Urinary bladder (tissue), 4 donors: ENCODE measurements around the gene SCN1B. TPM values are rescaled to one million over a fixed set of nuclear protein-coding genes. Genes with fewer than 3 reads are reported as not detected.

Experiments
- DNase-seq: peaks from one replicate; pipeline ENCODE4 v3.0.0-alpha.2; 2015; ENCODE audit errors: extremely low spot score
- H3K27ac ChIP-seq: one replicate; pipeline ENCODE4 v1.5.1; 2013; ENCODE audit warnings: low read depth, mild to moderate bottlenecking, moderate library complexity
- H3K36me3 ChIP-seq: one replicate; pipeline ENCODE4 v1.6.1; 2013; ENCODE audit warnings: mild to moderate bottlenecking, moderate library complexity; ENCODE audit not compliant: insufficient read depth
- H3K4me1 ChIP-seq: one replicate; pipeline ENCODE4 v1.6.1; 2013; ENCODE audit warnings: mild to moderate bottlenecking, moderate library complexity; ENCODE audit not compliant: insufficient read depth
- H3K4me3 ChIP-seq: one replicate; pipeline ENCODE4 v1.5.1; 2013; ENCODE audit warnings: low read depth, low read length
- WGBS: extraction: QIAGEN DNeasy Blood & Tissue Kit; methylation state at CpG from one replicate; pipeline ENCODE4 v1.1.7; 2013; 5-methylcytosine and 5-hydroxymethylcytosine counted together
- polyA plus RNA-seq: library from polyadenylated mRNA; stranded (reverse); fragments of 200-250 nt; gene quantifications from one replicate; pipeline ENCODE4 v1.2.3, GENCODE V29; 2013
- total RNA-seq: library from RNA; depleted of rRNA; stranded (reverse); fragments of >200 nt; gene quantifications from one replicate; pipeline ENCODE4 v1.2.3, GENCODE V29; 2014
- donor health status: healthy with polysubstance abuse.
- donor health status: healthy.

Gene SCN1B
- total and polyA plus RNA-seq, 2 donors, result 1.6 to 15.1 TPM

GRCh38 chr19:35066121-35066520 lies 35.9 kb downstream of the SCN1B start:
- no peak overlapping the region for H3K27ac ChIP-seq
- no peaks in the 10 kb centered on the region for H3K36me3 ChIP-seq
- DNase-seq, result no peak
- no peak overlapping the region for H3K4me3 ChIP-seq
- no peaks in the 10 kb centered on the region for H3K4me1 ChIP-seq
- 90% methylated on average over 15 of the region's 15 CpGs for WGBS

GRCh38 chr19:35066691-35067563 lies 36.7 kb downstream of the SCN1B start:
- WGBS, result 21% methylated on average over 14 of the region's 14 CpGs
- peak; percentile 40 for DNase-seq
- no peak overlapping the region for H3K4me3 ChIP-seq
- H3K36me3 ChIP-seq, result no peaks in the 10 kb centered on the region
- H3K27ac ChIP-seq, result no peak overlapping the region
- no peaks in the 10 kb centered on the region for H3K4me1 ChIP-seq

- WGBS, result 71% methylated on average over 10 of the region's 10 CpGs
- Histone ChIP-seq H3K27ac (no peak overlapping the region), H3K36me3 (no peaks in the 10 kb centered on the region), H3K4me3 (no peak overlapping the region), H3K4me1 (no peaks in the 10 kb centered on the region)
- DNase-seq, result no peak
These were observed 38.8 kb downstream of the SCN1B start for GRCh38 chr19:35068941-35069634.

- Histone ChIP-seq H3K4me3 (no peak overlapping the region), H3K4me1 (no peaks in the 10 kb centered on the region), H3K27ac (no peak overlapping the region), H3K36me3 (no peaks in the 10 kb centered on the region)
- WGBS, result 39% methylated on average over 1 of the region's 1 CpG
- no peak for DNase-seq
These were observed 39.4 kb downstream of the SCN1B start for GRCh38 chr19:35069696-35070095.

DNA sequence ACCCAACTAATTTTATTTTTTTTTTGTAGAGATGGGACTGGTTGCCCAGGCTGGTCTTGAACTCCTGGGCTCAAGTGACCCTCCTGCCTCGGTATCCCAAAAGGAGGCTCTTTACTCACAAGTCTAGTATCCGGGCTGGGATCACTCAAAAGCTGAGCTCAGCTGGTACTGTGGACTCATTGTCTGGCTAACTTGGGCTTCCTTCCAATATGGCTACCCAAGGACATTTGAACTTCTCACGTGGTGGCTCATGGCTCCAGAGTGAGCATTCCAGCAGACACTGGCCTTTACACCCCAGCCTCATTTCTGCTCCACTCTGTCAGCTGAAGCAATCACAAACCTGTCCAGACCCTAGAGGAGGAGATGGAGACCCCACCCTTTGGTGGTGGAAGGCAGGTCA lies 40.2 kb downstream of the SCN1B start:
- 86% methylated on average over 3 of the region's 3 CpGs for WGBS
- Histone ChIP-seq H3K27ac (no peak overlapping the region), H3K36me3 (no peaks in the 10 kb centered on the region), H3K4me1 (no peaks in the 10 kb centered on the region), H3K4me3 (no peak overlapping the region)
- DNase-seq, result no peak

GRCh38 chr19:35073516-35073915 lies 43.2 kb downstream of the SCN1B start:
- H3K36me3 ChIP-seq, result no peaks in the 10 kb centered on the region
- no peak overlapping the region for H3K27ac ChIP-seq
- H3K4me1 ChIP-seq, result no peaks in the 10 kb centered on the region
- WGBS, result 69% methylated on average over 10 of the region's 10 CpGs
- DNase-seq, result no peak
- no peak overlapping the region for H3K4me3 ChIP-seq

DNA sequence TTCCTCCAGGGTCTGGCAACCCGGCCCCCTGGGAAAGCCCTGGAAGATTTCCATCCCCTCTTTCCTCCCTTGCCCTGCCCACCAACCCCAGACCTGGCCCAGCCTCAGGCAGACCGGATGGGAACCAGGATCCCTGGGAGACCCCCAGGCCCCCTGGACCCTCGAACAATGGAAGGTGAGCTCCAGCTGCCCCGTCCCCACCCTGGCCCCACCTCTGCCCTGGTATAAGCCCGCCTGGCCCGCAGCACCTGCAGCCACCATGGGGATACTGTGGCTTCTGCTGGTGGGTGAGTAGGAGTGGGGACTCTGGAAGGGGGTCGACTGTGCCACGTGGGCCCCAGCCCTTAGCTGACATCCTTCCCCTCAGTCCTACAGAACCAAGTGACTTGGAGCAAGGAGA lies 43.7 kb downstream of the SCN1B start:
- no peak for DNase-seq
- H3K36me3 ChIP-seq, result no peaks in the 10 kb centered on the region
- no peaks in the 10 kb centered on the region for H3K4me1 ChIP-seq
- WGBS, result 66% methylated on average over 8 of the region's 8 CpGs
- H3K4me3 ChIP-seq, result no peak overlapping the region
- H3K27ac ChIP-seq, result no peak overlapping the region

GRCh38 chr19:35074426-35075201 lies 44.3 kb downstream of the SCN1B start:
- Histone ChIP-seq H3K4me1 (no peaks in the 10 kb centered on the region), H3K36me3 (no peaks in the 10 kb centered on the region), H3K27ac (no peak overlapping the region), H3K4me3 (no peak overlapping the region)
- 86% methylated on average over 21 of the region's 21 CpGs for WGBS
- DNase-seq, result no peak

DNA sequence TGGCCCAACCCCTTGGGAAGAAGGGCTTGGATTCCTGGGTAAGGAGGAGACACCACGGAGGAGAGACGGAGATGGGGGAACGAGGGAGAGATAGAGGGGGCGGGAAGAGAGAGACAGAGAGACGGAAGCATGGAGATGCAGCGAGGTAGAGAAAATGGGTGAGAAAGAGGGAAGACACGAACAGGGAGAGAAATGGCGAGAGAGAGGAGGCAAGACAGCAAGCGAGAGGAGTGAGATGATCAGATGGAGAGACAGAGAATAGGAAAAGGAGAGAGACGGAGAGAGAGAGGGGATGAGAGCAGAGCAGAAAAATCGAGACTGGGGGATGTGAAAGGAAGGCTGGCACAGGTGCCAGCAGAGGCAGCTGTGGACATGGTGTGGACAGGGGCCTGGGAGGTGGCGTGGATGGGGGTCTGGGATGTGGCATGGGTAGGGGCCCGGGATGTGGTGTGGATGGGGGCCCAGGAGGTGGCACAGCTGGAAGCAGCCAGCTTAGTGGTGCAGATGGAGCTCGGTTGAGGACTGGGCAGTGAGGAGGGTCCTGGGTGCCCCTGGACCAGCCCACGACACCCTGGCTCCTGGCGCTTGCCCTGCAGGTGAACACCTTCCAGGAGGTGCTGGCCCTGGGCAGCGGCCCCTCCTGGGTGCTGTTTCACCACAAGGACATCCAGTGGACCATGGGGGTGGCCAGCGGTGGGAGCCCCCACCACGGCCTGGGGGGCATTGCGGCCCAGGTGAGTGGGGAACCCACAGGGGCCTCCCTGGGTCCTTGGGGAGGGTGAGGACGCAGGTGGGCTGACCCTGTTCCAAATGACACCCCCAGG lies 45.1 kb downstream of the SCN1B start:
- H3K27ac ChIP-seq, result no peak overlapping the region
- H3K4me3 ChIP-seq, result no peak overlapping the region
- 89% methylated on average over 21 of the region's 21 CpGs for WGBS
- no peak for DNase-seq
- no peaks in the 10 kb centered on the region for H3K4me1 ChIP-seq
- no peaks in the 10 kb centered on the region for H3K36me3 ChIP-seq

- Histone ChIP-seq H3K36me3 (no peaks in the 10 kb centered on the region), H3K27ac (no peak overlapping the region), H3K4me1 (no peaks in the 10 kb centered on the region), H3K4me3 (no peak overlapping the region)
- WGBS, result 88% methylated on average over 6 of the region's 6 CpGs
- DNase-seq, result no peak
These were observed 45.7 kb downstream of the SCN1B start for GRCh38 chr19:35076026-35076370.

DNA sequence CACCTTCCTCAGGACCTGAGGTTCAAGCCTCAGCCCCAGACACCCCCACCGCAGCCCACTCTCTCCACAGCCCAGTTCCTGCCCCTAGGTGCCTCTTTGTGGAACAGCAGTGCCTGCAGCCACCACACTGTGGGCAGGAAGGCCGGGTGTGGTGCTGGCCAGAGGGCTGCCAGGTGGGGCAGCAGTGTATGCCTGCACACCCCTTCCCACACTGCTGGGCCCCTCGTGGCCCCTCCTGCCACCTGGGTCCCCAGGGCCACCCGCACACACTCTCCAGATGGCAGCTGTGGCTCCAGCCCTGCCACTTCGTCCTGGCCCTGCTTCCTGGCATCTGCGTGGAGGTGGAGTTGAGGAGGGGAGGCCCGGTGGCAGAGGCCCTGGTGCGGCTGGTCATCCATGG lies 46.4 kb downstream of the SCN1B start:
- Histone ChIP-seq H3K4me1 (no peaks in the 10 kb centered on the region), H3K27ac (no peak overlapping the region), H3K36me3 (no peaks in the 10 kb centered on the region), H3K4me3 (no peak overlapping the region)
- 80% methylated on average over 8 of the region's 8 CpGs for WGBS
- no peak for DNase-seq

DNA sequence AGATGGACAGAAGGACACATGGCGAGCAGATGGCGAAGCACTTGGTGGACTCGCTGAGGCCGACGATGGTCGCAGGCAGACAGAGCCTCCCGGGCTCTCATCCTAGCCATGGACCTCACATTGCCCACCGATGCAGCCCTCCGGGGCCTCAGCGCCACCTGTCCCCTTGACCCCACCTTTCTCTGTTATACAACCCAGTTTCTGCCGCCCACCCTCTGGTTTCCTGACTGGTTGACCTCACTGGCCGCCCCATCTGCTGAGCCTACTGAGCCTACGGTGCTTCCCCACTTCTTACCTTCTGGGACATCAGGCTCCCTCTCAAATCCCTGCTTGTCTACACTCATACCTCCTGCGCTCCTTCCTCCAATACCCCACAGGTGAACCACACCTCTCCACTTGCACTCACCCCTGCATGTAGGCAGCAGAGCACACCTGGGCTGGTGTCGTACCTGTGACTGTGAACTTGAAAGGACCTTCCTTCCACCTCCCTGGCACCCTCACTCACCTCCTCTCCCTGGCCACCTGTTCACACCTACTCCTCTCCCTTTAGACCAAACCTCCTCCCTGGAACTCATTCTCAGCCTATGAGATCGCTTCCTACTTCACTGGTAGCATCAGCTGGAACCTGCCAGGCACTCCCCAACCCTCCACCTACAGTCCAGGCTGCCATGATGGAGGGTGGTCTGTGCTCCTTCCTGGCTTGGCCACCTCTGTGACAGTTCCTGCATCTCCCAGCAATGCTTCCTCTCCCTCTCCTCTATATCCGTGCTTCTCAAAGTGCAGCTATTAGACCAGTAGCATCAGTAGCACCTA lies 47.3 kb downstream of the SCN1B start:
- Histone ChIP-seq H3K27ac (no peak overlapping the region), H3K4me1 (no peaks in the 10 kb centered on the region), H3K4me3 (no peak overlapping the region), H3K36me3 (no peaks in the 10 kb centered on the region)
- DNase-seq, result no peak
- WGBS, result 89% methylated on average over 17 of the region's 17 CpGs
